ENCODE measurements around the gene MYZAP. TPM values are rescaled to one million over a fixed set of nuclear protein-coding genes. Genes with fewer than 3 reads are reported as not detected.

Gene MYZAP
- total RNA-seq, 1 experiment from 2014 or later: not detected

- H3K27me3 ChIP-seq (replicated peaks; ENCODE audit: insufficient read depth, low read depth, low read length, poor library complexity): no peaks in the 10 kb centered on the region
- peaks cover 33% of the 10 kb centered on the region for H3K36me3 ChIP-seq (ENCODE audit: insufficient read depth, low read length, poor library complexity, severe bottlenecking)
- ChIA-PET POLR2A (ENCODE audit: low non-redundant PET) (no interaction called here), CTCF (no interaction called here)
- BruUV-seq (replicated peaks): no TSS peak
- no peak overlapping the region for H3K4me3 ChIP-seq (ENCODE audit: low read depth, low read length, poor library complexity, severe bottlenecking)
- no peak overlapping the region for H3K27ac ChIP-seq (ENCODE audit: low read depth, low read length, poor library complexity, severe bottlenecking)
- peaks cover 6% of the 10 kb centered on the region for H3K4me1 ChIP-seq (ENCODE audit: insufficient read depth, low read length, poor library complexity, severe bottlenecking)
- intact Hi-C loops (cut with micrococcal nuclease; ENCODE audit: unreplicated experiment): no loop called here
- no peak for DNase-seq (ENCODE audit: low spot score)
- no peak for TF ChIP-seq EZH2 (IDR thresholded peaks at IDR 0.05; ENCODE audit: borderline replicate concordance, low read depth, low read length, poor library complexity, severe bottlenecking)
- TF ChIP-seq CTCF (conservative IDR thresholded peaks at IDR 0.05; ENCODE audit: low read depth, low read length): no peak
- H3K9me3 ChIP-seq (ENCODE audit: low read depth, low read length, poor library complexity, severe bottlenecking): no peaks in the 10 kb centered on the region
These were observed 126.6 kb downstream of the MYZAP start for GRCh38 chr15:57718309-57718708.

- intact Hi-C loops (cut with micrococcal nuclease; ENCODE audit: unreplicated experiment): no loop called here
- Histone ChIP-seq H3K27me3 (replicated peaks; ENCODE audit: insufficient read depth, low read depth, low read length, poor library complexity) (no peaks in the 10 kb centered on the region), H3K9me3 (ENCODE audit: low read depth, low read length, poor library complexity, severe bottlenecking) (peaks cover 5% of the 10 kb centered on the region), H3K4me3 (ENCODE audit: low read depth, low read length, poor library complexity, severe bottlenecking) (no peak overlapping the region), H3K27ac (ENCODE audit: low read depth, low read length, poor library complexity, severe bottlenecking) (no peak overlapping the region), H3K36me3 (ENCODE audit: insufficient read depth, low read length, poor library complexity, severe bottlenecking) (peaks cover 12% of the 10 kb centered on the region), H3K4me1 (ENCODE audit: insufficient read depth, low read length, poor library complexity, severe bottlenecking) (peaks cover 6% of the 10 kb centered on the region)
- no peak for TF ChIP-seq EZH2 (IDR thresholded peaks at IDR 0.05; ENCODE audit: borderline replicate concordance, low read depth, low read length, poor library complexity, severe bottlenecking)
- no peak for TF ChIP-seq CTCF (conservative IDR thresholded peaks at IDR 0.05; ENCODE audit: low read depth, low read length)
- no peak for DNase-seq (ENCODE audit: low spot score)
- ChIA-PET CTCF (interaction anchor here (1.1 kb wide), 1 partner anchor 12 kb away, joined by 3 read pairs; no protein-coding TSS in a partner anchor), POLR2A (ENCODE audit: low non-redundant PET) (no interaction called here)
- BruUV-seq (replicated peaks): no TSS peak
These were observed 129.2 kb downstream of the MYZAP start for GRCh38 chr15:57720867-57721266.

- Histone ChIP-seq H3K27ac (ENCODE audit: low read depth, low read length, poor library complexity, severe bottlenecking) (no peak overlapping the region), H3K4me1 (ENCODE audit: insufficient read depth, low read length, poor library complexity, severe bottlenecking) (no peaks in the 10 kb centered on the region), H3K36me3 (ENCODE audit: insufficient read depth, low read length, poor library complexity, severe bottlenecking) (no peaks in the 10 kb centered on the region), H3K27me3 (replicated peaks; ENCODE audit: insufficient read depth, low read depth, low read length, poor library complexity) (no peaks in the 10 kb centered on the region), H3K9me3 (ENCODE audit: low read depth, low read length, poor library complexity, severe bottlenecking) (peaks cover 5% of the 10 kb centered on the region), H3K4me3 (ENCODE audit: low read depth, low read length, poor library complexity, severe bottlenecking) (no peak overlapping the region)
- DNase-seq (ENCODE audit: low spot score): no peak
- TF ChIP-seq CTCF (conservative IDR thresholded peaks at IDR 0.05; ENCODE audit: low read depth, low read length) (no peak), EZH2 (IDR thresholded peaks at IDR 0.05; ENCODE audit: borderline replicate concordance, low read depth, low read length, poor library complexity, severe bottlenecking) (no peak)
- ChIA-PET POLR2A (ENCODE audit: low non-redundant PET) (no interaction called here), CTCF (no interaction called here)
- BruUV-seq (replicated peaks): no TSS peak
- intact Hi-C loops (cut with micrococcal nuclease; ENCODE audit: unreplicated experiment): no loop called here
These were observed 134.7 kb downstream of the MYZAP start for GRCh38 chr15:57726411-57726810.
